Measurements from ENCODE around the gene UQCC5.

The UQCC5 gene

GRCh38 chr3:52536369-52537164 is at the start of gene UQCC5:
TSS of gene UQCC5 (plus strand) at chr3:52536605. CDS start at chr3:52536756, 151 bp downstream.
- DNase-seq, result peak; percentile 94

- DNase-seq, result no peak
Measured at GRCh38 chr3:52487050-52487787, 49.2 kb upstream of the UQCC5 start.

GRCh38 chr3:52487788-52488691 is 48.4 kb upstream of the UQCC5 start:
- no peak for DNase-seq

- no peak for DNase-seq
Measured at GRCh38 chr3:52488746-52489145, 47.7 kb upstream of the UQCC5 start.

- DNase-seq, result no peak
Measured at GRCh38 chr3:52489453-52489852, 47.0 kb upstream of the UQCC5 start.

GRCh38 chr3:52490035-52490938 is 46.1 kb upstream of the UQCC5 start:
- no peak for DNase-seq

GRCh38 chr3:52490939-52491526 is 45.4 kb upstream of the UQCC5 start:
- no peak for DNase-seq

- DNase-seq, result no peak
Measured at GRCh38 chr3:52492059-52492458, 44.3 kb upstream of the UQCC5 start.

GRCh38 chr3:52493232-52494017 is 43.0 kb upstream of the UQCC5 start:
- DNase-seq, result no peak

- DNase-seq, result no peak
Measured at GRCh38 chr3:52494445-52494844, 42.0 kb upstream of the UQCC5 start.

- DNase-seq, result peak; percentile 21
Measured at GRCh38 chr3:52494886-52495495, 41.4 kb upstream of the UQCC5 start, which contains the start of gene STAB1. TSS of gene STAB1 (plus strand) at chr3:52495338. CDS start at chr3:52495414, 76 bp downstream.

- DNase-seq, result no peak
Measured at GRCh38 chr3:52495777-52496602, 40.4 kb upstream of the UQCC5 start.

GRCh38 chr3:52498137-52499054 is 38.0 kb upstream of the UQCC5 start:
- peak; percentile 98 for DNase-seq

- no peak for DNase-seq
Measured at GRCh38 chr3:52501046-52501445, 35.4 kb upstream of the UQCC5 start.

- no peak for DNase-seq
Measured at GRCh38 chr3:52502001-52502400, 34.4 kb upstream of the UQCC5 start.

- no peak for DNase-seq
Measured at GRCh38 chr3:52502808-52503350, 33.5 kb upstream of the UQCC5 start.

- no peak for DNase-seq
Measured at GRCh38 chr3:52503788-52504424, 32.5 kb upstream of the UQCC5 start.

Data from GF-D8 (cell line).